Suppressor macrophage treated with lipopolysaccharide for 1 hour (primary cell): ENCODE data around the gene NTF3.
A peak's percentile ranks its signal among the peaks of the same experiment; 100 is the strongest.

Source experiments
- DNase-seq, 3 donors: peaks; one replicate each; pipeline ENCODE4 v3.0.0-alpha.2; 2020 to 2022

The NTF3 gene

GRCh38 chr12:5489760-5490406 lies 58.0 kb downstream of the NTF3 start:
- DNase-seq, result no peak

- DNase-seq, result no peak
Measured at GRCh38 chr12:5492562-5492961, 60.7 kb downstream of the NTF3 start.

- no peak for DNase-seq
Measured at GRCh38 chr12:5493018-5493417, 61.1 kb downstream of the NTF3 start.

- no peak for DNase-seq
Measured at GRCh38 chr12:5494343-5494742, 62.4 kb downstream of the NTF3 start.

GRCh38 chr12:5497329-5498053 lies 65.6 kb downstream of the NTF3 start:
- DNase-seq, result peak in 1 of 3 donors; percentile 8

- peak; percentile 13 to 44 (median 29) for DNase-seq
Measured at GRCh38 chr12:5498076-5498475, 66.2 kb downstream of the NTF3 start.

- no peak for DNase-seq
Measured at GRCh38 chr12:5498806-5499205, 66.9 kb downstream of the NTF3 start.

- no peak for DNase-seq
Measured at GRCh38 chr12:5499566-5500330, 67.8 kb downstream of the NTF3 start.

- no peak for DNase-seq
Measured at GRCh38 chr12:5500331-5500659, 68.4 kb downstream of the NTF3 start.

GRCh38 chr12:5503774-5504173 lies 71.9 kb downstream of the NTF3 start:
- no peak for DNase-seq

GRCh38 chr12:5505116-5505515 lies 73.2 kb downstream of the NTF3 start:
- DNase-seq, result no peak

GRCh38 chr12:5505751-5506150 lies 73.8 kb downstream of the NTF3 start:
- DNase-seq, result no peak

GRCh38 chr12:5506295-5506694 lies 74.4 kb downstream of the NTF3 start:
- no peak for DNase-seq

GRCh38 chr12:5506821-5507231 lies 74.9 kb downstream of the NTF3 start:
- DNase-seq, result no peak

GRCh38 chr12:5507401-5507935 lies 75.6 kb downstream of the NTF3 start:
- DNase-seq, result no peak

GRCh38 chr12:5507944-5508343 lies 76.0 kb downstream of the NTF3 start:
- no peak for DNase-seq

- no peak for DNase-seq
Measured at GRCh38 chr12:5509102-5509501, 77.2 kb downstream of the NTF3 start.

- no peak for DNase-seq
Measured at GRCh38 chr12:5509557-5509956, 77.6 kb downstream of the NTF3 start.

GRCh38 chr12:5510251-5510805 lies 78.4 kb downstream of the NTF3 start:
- DNase-seq, result no peak

GRCh38 chr12:5511256-5511643 lies 79.3 kb downstream of the NTF3 start:
- DNase-seq, result no peak

GRCh38 chr12:5511644-5512600 lies 80.0 kb downstream of the NTF3 start:
- peak in 2 of 3 donors; percentile 32 to 57 for DNase-seq

GRCh38 chr12:5512601-5512970 lies 80.7 kb downstream of the NTF3 start:
- no peak for DNase-seq
